Measurements from ENCODE around the gene SIPA1L3. TPM values are rescaled to one million over a fixed set of nuclear protein-coding genes. Genes with fewer than 3 reads are reported as not detected.

The SIPA1L3 gene
- total and polyA plus RNA-seq, 2 experiments from 2014 or later = 15.7 to 54.1 TPM

GRCh38 chr19:38024992-38025908, 118.2 kb downstream of the SIPA1L3 start (continued):
- no peak for TF ChIP-seq REST (IDR thresholded peaks at IDR 0.05; ENCODE audit: unreplicated experiment)
- TF ChIP-seq POLR2AphosphoS5 (IDR thresholded peaks at IDR 0.05; ENCODE audit: low read depth) = no peak
- TF ChIP-seq CTCF (conservative IDR thresholded peaks at IDR 0.05; ENCODE audit: low read depth in 2 of 2) = no peak
- TF ChIP-seq STAT1 (IDR thresholded peaks at IDR 0.05; ENCODE audit: unreplicated experiment) = no peak

GRCh38 chr19:38025909-38026307, 118.9 kb downstream of the SIPA1L3 start:
- H3K27me3 Mint-ChIP-seq (ENCODE audit: insufficient read depth, low read depth, poor library complexity) = peaks cover 10% of the 10 kb centered on the region
- no peak for TF ChIP-seq CTCF (conservative IDR thresholded peaks at IDR 0.05; ENCODE audit: low read depth in 2 of 2)
- TF ChIP-seq ETS1 (IDR thresholded peaks at IDR 0.05) = no peak
- no peak for TF ChIP-seq STAT1 (IDR thresholded peaks at IDR 0.05; ENCODE audit: unreplicated experiment)
- TF ChIP-seq EZH2 (IDR thresholded peaks at IDR 0.05; ENCODE audit: low read depth, unreplicated experiment) = no peak
- no peak for TF ChIP-seq POLR2AphosphoS5 (IDR thresholded peaks at IDR 0.05; ENCODE audit: low read depth)
- TF ChIP-seq ZNF114 (CRISPR knock-in tag; IDR thresholded peaks at IDR 0.05) = no peak
- TF ChIP-seq EZH2phosphoT487 (IDR thresholded peaks at IDR 0.05; ENCODE audit: unreplicated experiment) = no peak

More at GRCh38 chr19:38025909-38026307, 118.9 kb downstream of the SIPA1L3 start:
- DNase-seq (ENCODE audit: low spot score) = no peak
- Mint-ChIP-seq H3K4me1 (peaks cover 25% of the 10 kb centered on the region), H3K27ac (no peak overlapping the region), H3K36me3 (ENCODE audit: low read depth) (peaks cover 9% of the 10 kb centered on the region; the same call in 2 of the 3 replicates), H3K4me3 (no peak overlapping the region), H3K9me3 (no peaks in the 10 kb centered on the region)
- Histone ChIP-seq H3K4me1 (ENCODE audit: insufficient read depth) (peaks cover 11% of the 10 kb centered on the region), H3F3A (replicated peaks; ENCODE audit: low read depth) (peaks cover 13% of the 10 kb centered on the region; the same call in 1 of the 2 replicates), H3K27me3 (ENCODE audit: insufficient read depth) (no peaks in the 10 kb centered on the region), H3K79me2 (replicated peaks; ENCODE audit: insufficient read depth) (peaks cover 29% of the 10 kb centered on the region), H3K4me2 (no peak overlapping the region), H3K36me3 (ENCODE audit: insufficient read depth) (no peaks in the 10 kb centered on the region), H3K27ac (ENCODE audit: low read depth) (peak overlapping the region; percentile 91), H4K20me1 (replicated peaks; ENCODE audit: insufficient read depth) (peaks cover 7% of the 10 kb centered on the region), H3K9me2 (ENCODE audit: insufficient read depth) (no peaks in the 10 kb centered on the region), H2AFZ (no peak overlapping the region), H3K4me3 (no peak overlapping the region)
- ATAC-seq = no peak

All from GM23338 (cell line).